HEK293 (cell line): ENCODE data around the gene IRX1.

Source experiments
- BCL11A ChIP-seq: fragments of 450-650 bp; formaldehyde crosslinking; IDR thresholded peaks from 2 replicates; pipeline ENCODE4 v1.5.1; 2016; ENCODE audit warnings: low read depth, missing biosample characterization, missing genetic modification characterization
- BCL11B ChIP-seq: fragments of 450-650 bp; formaldehyde crosslinking; IDR thresholded peaks from 2 replicates; pipeline ENCODE4 v1.5.1; 2016; ENCODE audit warnings: low read depth, missing biosample characterization, missing genetic modification characterization
- TCF7L2 ChIP-seq: IDR thresholded peaks from 2 replicates; pipeline ENCODE4 v1.6.1; 2011; ENCODE audit warnings: low read depth, mild to moderate bottlenecking, inconsistent platforms, low read length, moderate library complexity, borderline replicate concordance
- YY1 ChIP-seq: fragments of 450-650 bp; formaldehyde crosslinking; IDR thresholded peaks from 2 replicates; pipeline ENCODE4 v1.5.1; 2018; ENCODE audit warnings: missing biosample characterization, missing genetic modification characterization
- ZBTB8A ChIP-seq: fragments of 450-650 bp; formaldehyde crosslinking; IDR thresholded peaks from 2 replicates; pipeline ENCODE4 v1.5.1; 2016; ENCODE audit warnings: missing biosample characterization, missing genetic modification characterization
- ZNF175 ChIP-seq: fragments of 450-650 bp; formaldehyde crosslinking; IDR thresholded peaks from 2 replicates; pipeline ENCODE4 v1.5.1; 2016; ENCODE audit warnings: missing biosample characterization, missing genetic modification characterization
- ZNF214 ChIP-seq: fragments of 450-650 bp; formaldehyde crosslinking; IDR thresholded peaks from 2 replicates; pipeline ENCODE4 v1.5.1; 2017; ENCODE audit warnings: missing biosample characterization, mild to moderate bottlenecking, missing genetic modification characterization, borderline replicate concordance
- ZNF423 ChIP-seq: fragments of 450-650 bp; formaldehyde crosslinking; IDR thresholded peaks from 2 replicates; pipeline ENCODE4 v1.5.1; 2016; ENCODE audit warnings: missing biosample characterization, missing genetic modification characterization
- ZNF792 ChIP-seq: fragments of 450-650 bp; formaldehyde crosslinking; IDR thresholded peaks from 2 replicates; pipeline ENCODE4 v1.5.1; 2016; ENCODE audit warnings: missing biosample characterization, missing genetic modification characterization
- TF ChIP-seq, protein P1 (sequence below): fragments of 450-650 bp; formaldehyde crosslinking; IDR thresholded peaks from 2 replicates; pipeline ENCODE4 v1.5.1; 2016; ENCODE audit warnings: missing biosample characterization, missing genetic modification characterization
- TF ChIP-seq, protein P2 (sequence below): fragments of 450-650 bp; formaldehyde crosslinking; IDR thresholded peaks from 2 replicates; pipeline ENCODE4 v1.5.1; 2016; ENCODE audit warnings: missing biosample characterization, missing genetic modification characterization, low read depth
- TF ChIP-seq, protein P3 (sequence below): fragments of 450-650 bp; formaldehyde crosslinking; IDR thresholded peaks from 2 replicates; pipeline ENCODE4 v1.5.1; 2016; ENCODE audit warnings: missing biosample characterization, missing genetic modification characterization

- TF ChIP-seq TCF7L2 (no peak), ZBTB8A (tag by site-specific recombination) (no peak), ZNF423 (tag by site-specific recombination) (no peak), BCL11A (tag by site-specific recombination) (no peak), YY1 (tag by site-specific recombination) (no peak), BCL11B (tag by site-specific recombination) (no peak), ZNF792 (tag by site-specific recombination) (no peak), ZNF214 (tag by site-specific recombination) (no peak), ZNF175 (tag by site-specific recombination) (no peak)
- TF ChIP-seq, protein P1, sequence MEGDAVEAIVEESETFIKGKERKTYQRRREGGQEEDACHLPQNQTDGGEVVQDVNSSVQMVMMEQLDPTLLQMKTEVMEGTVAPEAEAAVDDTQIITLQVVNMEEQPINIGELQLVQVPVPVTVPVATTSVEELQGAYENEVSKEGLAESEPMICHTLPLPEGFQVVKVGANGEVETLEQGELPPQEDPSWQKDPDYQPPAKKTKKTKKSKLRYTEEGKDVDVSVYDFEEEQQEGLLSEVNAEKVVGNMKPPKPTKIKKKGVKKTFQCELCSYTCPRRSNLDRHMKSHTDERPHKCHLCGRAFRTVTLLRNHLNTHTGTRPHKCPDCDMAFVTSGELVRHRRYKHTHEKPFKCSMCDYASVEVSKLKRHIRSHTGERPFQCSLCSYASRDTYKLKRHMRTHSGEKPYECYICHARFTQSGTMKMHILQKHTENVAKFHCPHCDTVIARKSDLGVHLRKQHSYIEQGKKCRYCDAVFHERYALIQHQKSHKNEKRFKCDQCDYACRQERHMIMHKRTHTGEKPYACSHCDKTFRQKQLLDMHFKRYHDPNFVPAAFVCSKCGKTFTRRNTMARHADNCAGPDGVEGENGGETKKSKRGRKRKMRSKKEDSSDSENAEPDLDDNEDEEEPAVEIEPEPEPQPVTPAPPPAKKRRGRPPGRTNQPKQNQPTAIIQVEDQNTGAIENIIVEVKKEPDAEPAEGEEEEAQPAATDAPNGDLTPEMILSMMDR (tag by site-specific recombination) = no peak
- TF ChIP-seq, protein P2, sequence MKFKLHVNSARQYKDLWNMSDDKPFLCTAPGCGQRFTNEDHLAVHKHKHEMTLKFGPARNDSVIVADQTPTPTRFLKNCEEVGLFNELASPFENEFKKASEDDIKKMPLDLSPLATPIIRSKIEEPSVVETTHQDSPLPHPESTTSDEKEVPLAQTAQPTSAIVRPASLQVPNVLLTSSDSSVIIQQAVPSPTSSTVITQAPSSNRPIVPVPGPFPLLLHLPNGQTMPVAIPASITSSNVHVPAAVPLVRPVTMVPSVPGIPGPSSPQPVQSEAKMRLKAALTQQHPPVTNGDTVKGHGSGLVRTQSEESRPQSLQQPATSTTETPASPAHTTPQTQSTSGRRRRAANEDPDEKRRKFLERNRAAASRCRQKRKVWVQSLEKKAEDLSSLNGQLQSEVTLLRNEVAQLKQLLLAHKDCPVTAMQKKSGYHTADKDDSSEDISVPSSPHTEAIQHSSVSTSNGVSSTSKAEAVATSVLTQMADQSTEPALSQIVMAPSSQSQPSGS (tag by site-specific recombination) = no peak
- TF ChIP-seq, protein P3, sequence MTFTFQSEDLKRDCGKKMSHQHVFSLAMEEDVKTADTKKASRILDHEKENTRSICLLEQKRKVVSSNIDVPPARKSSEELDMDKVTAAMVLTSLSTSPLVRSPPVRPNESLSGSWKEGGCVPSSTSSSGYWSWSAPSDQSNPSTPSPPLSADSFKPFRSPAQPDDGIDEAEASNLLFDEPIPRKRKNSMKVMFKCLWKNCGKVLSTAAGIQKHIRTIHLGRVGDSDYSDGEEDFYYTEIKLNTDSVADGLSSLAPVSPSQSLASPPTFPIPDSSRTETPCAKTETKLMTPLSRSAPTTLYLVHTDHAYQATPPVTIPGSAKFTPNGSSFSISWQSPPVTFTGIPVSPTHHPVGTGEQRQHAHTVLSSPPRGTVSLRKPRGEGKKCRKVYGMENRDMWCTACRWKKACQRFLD (tag by site-specific recombination) = no peak
These were observed 55.2 kb downstream of the IRX1 start for GRCh38 chr5:3650868-3651267.
